Endodermal cell (in vitro differentiated cells): ENCODE measurements around the gene PRMT5. TPM values are rescaled to one million over a fixed set of nuclear protein-coding genes. Genes with fewer than 3 reads are reported as not detected.
"Not testable (repeated sequence)": the region's sequence is repeated elsewhere in the genome, so short reads cannot be mapped to it uniquely, and the experiment has no call there.

Source experiments
- DNase-seq: peaks from one replicate; pipeline ENCODE4 v3.0.0-alpha.2; 2017
- H3K27ac ChIP-seq: 2 replicates; pipeline ENCODE4 v1.5.1; 2013; ENCODE audit warnings: mild to moderate bottlenecking, low read depth, low read length, moderate library complexity
- H3K27me3 ChIP-seq: 2 replicates; pipeline ENCODE4 v1.6.1; 2013; ENCODE audit warnings: mild to moderate bottlenecking, low read length, moderate library complexity; ENCODE audit not compliant: insufficient read depth, control insufficient read depth, poor library complexity, severe bottlenecking
- H3K36me3 ChIP-seq: 2 replicates; pipeline ENCODE4 v1.7.0; 2013; ENCODE audit warnings: mild to moderate bottlenecking, low read length, moderate library complexity; ENCODE audit not compliant: control insufficient read depth, insufficient read depth
- H3K4me1 ChIP-seq: one replicate; pipeline ENCODE4 v1.7.0; 2013; ENCODE audit warnings: low read length; ENCODE audit not compliant: control insufficient read depth, insufficient read depth
- H3K4me3 ChIP-seq: 2 replicates; pipeline ENCODE4 v1.5.1; 2013; ENCODE audit warnings: mild to moderate bottlenecking, low read length, moderate library complexity
- H3K9ac ChIP-seq: 2 replicates; pipeline ENCODE4 v1.6.1; 2013; ENCODE audit warnings: mild to moderate bottlenecking, low read length, moderate library complexity; ENCODE audit not compliant: poor library complexity, severe bottlenecking; ENCODE audit errors: extremely low read depth
- H3K9me3 ChIP-seq: 2 replicates; pipeline ENCODE4 v1.6.1; 2013; ENCODE audit warnings: mild to moderate bottlenecking, low read length, moderate library complexity; ENCODE audit not compliant: control insufficient read depth
- H3K27ac Mint-ChIP-seq: 2 replicates; pipeline ENCODE4 v1.8.0; 2020; ENCODE audit warnings: mixed read lengths
- H3K27me3 Mint-ChIP-seq: 2 replicates; pipeline ENCODE4 v1.8.0; 2021; ENCODE audit warnings: mild to moderate bottlenecking, mixed read lengths; ENCODE audit not compliant: insufficient read depth
- H3K36me3 Mint-ChIP-seq: 2 replicates; pipeline ENCODE4 v1.8.0; 2020; ENCODE audit warnings: low read depth, mixed read lengths
- H3K4me1 Mint-ChIP-seq: 2 replicates; pipeline ENCODE4 v1.8.0; 2020; ENCODE audit warnings: mixed read lengths
- H3K4me3 Mint-ChIP-seq: 2 replicates; pipeline ENCODE4 v1.8.0; 2020; ENCODE audit warnings: mild to moderate bottlenecking, moderate library complexity, mixed read lengths
- H3K9me3 Mint-ChIP-seq: 2 replicates; pipeline ENCODE4 v1.8.0; 2020; ENCODE audit warnings: mild to moderate bottlenecking, mixed read lengths
- CTCF ChIP-seq: fragments of 200-600 bp; sonication (generic); conservative IDR thresholded peaks from 2 replicates; pipeline ENCODE4 v1.5.0; 2021; ENCODE audit warnings: antibody characterized with exemption, mild to moderate bottlenecking
- WGBS, 2 experiments: methylation state at CpG; one replicate each; pipeline versions ENCODE4 v1.1.5 to v1.1.7; 2013; ENCODE audit warnings: missing lambda C conversion rate in 2 of 2, mixed read lengths in 1 of 2; ENCODE audit not compliant: insufficient coverage in 1 of 2, insufficient read length in 1 of 2; 5-methylcytosine and 5-hydroxymethylcytosine counted together
- total RNA-seq, 2 donors: library from RNA; stranded (reverse); fragmentation: NEBNext Ultra II Directional in 1 of 2; extraction: Animal tissue kit (Norgen Biotek cat#: 25700) in 1 of 2; gene quantifications; 2 replicates in 1 of 2; 3 replicates in 1 of 2; pipeline ENCODE4 v1.2.1, GENCODE V29; 2021

Gene PRMT5
- total RNA-seq, 2 donors from 2014 or later = 111 to 112 TPM

GRCh38 chr14:22962061-22962676 lies 33.0 kb upstream of the PRMT5 start:
- no peaks in the 10 kb centered on the region for H3K36me3 Mint-ChIP-seq
- H3K36me3 ChIP-seq = no peaks in the 10 kb centered on the region
- no peaks in the 10 kb centered on the region for H3K4me1 ChIP-seq
- peaks cover 2% of the 10 kb centered on the region for H3K27me3 Mint-ChIP-seq
- no peaks in the 10 kb centered on the region for H3K9me3 Mint-ChIP-seq
- H3K4me3 Mint-ChIP-seq = no peak overlapping the region
- DNase-seq = no peak
- no peak overlapping the region for H3K4me3 ChIP-seq
- no peak for TF ChIP-seq CTCF
- no peaks in the 10 kb centered on the region for H3K27me3 ChIP-seq
- peaks cover 7% of the 10 kb centered on the region for H3K4me1 Mint-ChIP-seq
- no peaks in the 10 kb centered on the region for H3K9me3 ChIP-seq
- WGBS, 2 experiments = 94 to 98% methylated on average over 3 to 6 of the region's 6 CpGs
- H3K27ac ChIP-seq = no peak overlapping the region
- H3K9ac ChIP-seq = no peak overlapping the region
- H3K27ac Mint-ChIP-seq = no peak overlapping the region

- Mint-ChIP-seq H3K27ac (peak overlapping the region; percentile 98), H3K9me3 (no peaks in the 10 kb centered on the region)
- 34 to 40% methylated on average over 15 to 19 of the region's 19 CpGs for WGBS, 2 experiments
Measured at GRCh38 chr14:22955702-22956569, 26.8 kb upstream of the PRMT5 start.

GRCh38 chr14:22952418-22952817 lies 23.2 kb upstream of the PRMT5 start:
- Mint-ChIP-seq H3K27ac (no peak overlapping the region), H3K36me3 (peaks cover 38% of the 10 kb centered on the region)
- 82 to 83% methylated on average over 1 of the region's 1 CpG for WGBS, 2 experiments

More at GRCh38 chr14:22955702-22956569, 26.8 kb upstream of the PRMT5 start:
- Histone ChIP-seq H3K36me3 (peaks cover 7% of the 10 kb centered on the region), H3K4me1 (no peaks in the 10 kb centered on the region), H3K27ac (peak overlapping the region; percentile 93), H3K9me3 (no peaks in the 10 kb centered on the region), H3K9ac (peak overlapping the region; percentile 76), H3K4me3 (peak overlapping the region; percentile 98), H3K27me3 (no peaks in the 10 kb centered on the region)
- Mint-ChIP-seq H3K4me1 (peaks cover 18% of the 10 kb centered on the region), H3K27me3 (peaks cover 2% of the 10 kb centered on the region), H3K36me3 (peaks cover 22% of the 10 kb centered on the region), H3K4me3 (peak overlapping the region; percentile 82)
- no peak for TF ChIP-seq CTCF
- no peak for DNase-seq

GRCh38 chr14:22951795-22952194 lies 22.6 kb upstream of the PRMT5 start:
- H3K9me3 ChIP-seq, H3K27me3 ChIP-seq, H3K27ac Mint-ChIP-seq, H3K9ac ChIP-seq, H3K4me3 Mint-ChIP-seq, H3K27ac ChIP-seq, H3K9me3 Mint-ChIP-seq, H3K27me3 Mint-ChIP-seq, H3K4me1 ChIP-seq, H3K4me3 ChIP-seq, DNase-seq: not testable (repeated sequence)
- H3K4me1 Mint-ChIP-seq = peaks cover 21% of the 10 kb centered on the region
- 89 to 95% methylated on average over 8 of the region's 8 CpGs for WGBS, 2 experiments
- H3K36me3 ChIP-seq = peaks cover 16% of the 10 kb centered on the region
- H3K36me3 Mint-ChIP-seq = peaks cover 42% of the 10 kb centered on the region

More at GRCh38 chr14:22952418-22952817, 23.2 kb upstream of the PRMT5 start:
- H3K4me1 ChIP-seq = peaks cover 5% of the 10 kb centered on the region
- H3K9me3 ChIP-seq = no peaks in the 10 kb centered on the region
- no peak overlapping the region for H3K4me3 Mint-ChIP-seq
- no peak overlapping the region for H3K4me3 ChIP-seq
- no peak for TF ChIP-seq CTCF
- no peak for DNase-seq
- H3K27me3 ChIP-seq = no peaks in the 10 kb centered on the region
- H3K27me3 Mint-ChIP-seq = no peaks in the 10 kb centered on the region
- no peak overlapping the region for H3K9ac ChIP-seq
- no peaks in the 10 kb centered on the region for H3K9me3 Mint-ChIP-seq
- no peak overlapping the region for H3K27ac ChIP-seq
- peaks cover 21% of the 10 kb centered on the region for H3K4me1 Mint-ChIP-seq
- peaks cover 16% of the 10 kb centered on the region for H3K36me3 ChIP-seq
